ENCODE data around the gene GRIPAP1.

DNA sequence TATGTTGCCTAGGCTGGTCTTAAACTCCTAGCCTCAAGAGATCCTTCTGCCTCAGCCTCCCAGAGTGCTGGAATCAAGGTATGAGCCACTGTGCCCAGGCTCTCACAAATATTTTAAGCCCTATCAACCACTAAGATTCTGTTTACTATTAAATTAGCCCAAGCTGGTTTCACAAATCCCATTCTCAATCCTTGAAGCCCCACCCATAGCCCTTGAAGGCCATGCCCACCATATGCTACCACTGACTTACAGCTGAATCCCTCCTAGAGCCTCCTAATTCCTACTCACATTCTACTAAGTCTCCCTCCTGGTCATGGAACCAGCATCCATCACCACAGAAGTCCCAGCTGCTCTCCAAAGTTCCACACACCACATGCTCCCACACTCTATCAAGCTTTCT is 9.7 kb downstream of the GRIPAP1 start:
- TF ChIP-seq HOXA5 (CRISPR knock-in tag; IDR thresholded peaks at IDR 0.05) (no peak), TMF1 (CRISPR knock-in tag; IDR thresholded peaks at IDR 0.05; ENCODE audit: low read depth) (no peak), POLR2A (IDR thresholded peaks at IDR 0.05; ENCODE audit: insufficient read depth in 1 of 2, low read depth in 2 of 2, low read length in 2 of 2) (no peak), ZNF513 (CRISPR knock-in tag; conservative IDR thresholded peaks at IDR 0.05) (no peak)
- TF ChIP-seq, protein P1, sequence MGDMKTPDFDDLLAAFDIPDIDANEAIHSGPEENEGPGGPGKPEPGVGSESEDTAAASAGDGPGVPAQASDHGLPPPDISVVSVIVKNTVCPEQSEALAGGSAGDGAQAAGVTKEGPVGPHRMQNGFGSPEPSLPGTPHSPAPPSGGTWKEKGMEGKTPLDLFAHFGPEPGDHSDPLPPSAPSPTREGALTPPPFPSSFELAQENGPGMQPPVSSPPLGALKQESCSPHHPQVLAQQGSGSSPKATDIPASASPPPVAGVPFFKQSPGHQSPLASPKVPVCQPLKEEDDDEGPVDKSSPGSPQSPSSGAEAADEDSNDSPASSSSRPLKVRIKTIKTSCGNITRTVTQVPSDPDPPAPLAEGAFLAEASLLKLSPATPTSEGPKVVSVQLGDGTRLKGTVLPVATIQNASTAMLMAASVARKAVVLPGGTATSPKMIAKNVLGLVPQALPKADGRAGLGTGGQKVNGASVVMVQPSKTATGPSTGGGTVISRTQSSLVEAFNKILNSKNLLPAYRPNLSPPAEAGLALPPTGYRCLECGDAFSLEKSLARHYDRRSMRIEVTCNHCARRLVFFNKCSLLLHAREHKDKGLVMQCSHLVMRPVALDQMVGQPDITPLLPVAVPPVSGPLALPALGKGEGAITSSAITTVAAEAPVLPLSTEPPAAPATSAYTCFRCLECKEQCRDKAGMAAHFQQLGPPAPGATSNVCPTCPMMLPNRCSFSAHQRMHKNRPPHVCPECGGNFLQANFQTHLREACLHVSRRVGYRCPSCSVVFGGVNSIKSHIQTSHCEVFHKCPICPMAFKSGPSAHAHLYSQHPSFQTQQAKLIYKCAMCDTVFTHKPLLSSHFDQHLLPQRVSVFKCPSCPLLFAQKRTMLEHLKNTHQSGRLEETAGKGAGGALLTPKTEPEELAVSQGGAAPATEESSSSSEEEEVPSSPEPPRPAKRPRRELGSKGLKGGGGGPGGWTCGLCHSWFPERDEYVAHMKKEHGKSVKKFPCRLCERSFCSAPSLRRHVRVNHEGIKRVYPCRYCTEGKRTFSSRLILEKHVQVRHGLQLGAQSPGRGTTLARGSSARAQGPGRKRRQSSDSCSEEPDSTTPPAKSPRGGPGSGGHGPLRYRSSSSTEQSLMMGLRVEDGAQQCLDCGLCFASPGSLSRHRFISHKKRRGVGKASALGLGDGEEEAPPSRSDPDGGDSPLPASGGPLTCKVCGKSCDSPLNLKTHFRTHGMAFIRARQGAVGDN (CRISPR knock-in tag; IDR thresholded peaks at IDR 0.05) = no peak
